ENCODE data around the gene SAMD5. TPM values are rescaled to one million over a fixed set of nuclear protein-coding genes. Genes with fewer than 3 reads are reported as not detected.

Gene SAMD5
- total and polyA plus RNA-seq, 2 of the 8 experiments (the other 6 are each of a cell fraction or from before 2014, with no cell fraction given), result 0.02 to 0.04 TPM

DNA sequence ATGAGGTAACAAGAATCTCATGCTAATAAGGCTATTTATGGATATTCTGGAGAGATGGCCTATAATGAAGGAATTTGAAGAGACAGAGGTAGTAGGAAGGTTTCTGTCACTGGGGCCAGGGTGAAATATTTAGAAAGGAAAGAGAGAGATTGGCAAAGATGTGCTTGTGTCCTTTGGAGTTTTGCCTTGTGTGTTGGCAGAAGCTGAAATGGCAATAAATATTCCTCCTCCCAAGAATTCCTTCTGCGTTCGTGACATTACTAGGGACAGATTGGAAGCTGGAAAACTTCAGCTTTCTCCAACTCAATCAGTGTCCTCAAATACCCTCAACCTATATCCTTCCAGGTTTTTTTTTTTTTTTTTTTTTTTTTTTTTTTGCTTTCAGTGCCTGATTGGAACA, 6.3 kb downstream of the SAMD5 start:
- POLR2A ChIA-PET (ENCODE audit: partially characterized antibody), result no interaction called here
- Histone ChIP-seq H3K23ac (ENCODE audit: insufficient read length) (no peak overlapping the region), H4K8ac (ENCODE audit: extremely low read depth, insufficient read depth, low read length) (no peak overlapping the region)
- no peak for TF ChIP-seq SP4 (IDR thresholded peaks at IDR 0.05; ENCODE audit: low read length)
- no peak for TF ChIP-seq BRCA1 (IDR thresholded peaks at IDR 0.05; ENCODE audit: low read depth, low read length)
- TF ChIP-seq JUND (IDR thresholded peaks at IDR 0.05; ENCODE audit: low read length), result no peak
- TF ChIP-seq USF2 (IDR thresholded peaks at IDR 0.05; ENCODE audit: low read length), result no peak
- no peak for TF ChIP-seq ATF3 (IDR thresholded peaks at IDR 0.05; ENCODE audit: insufficient read depth, low read depth, low read length)
- TF ChIP-seq, protein P1, sequence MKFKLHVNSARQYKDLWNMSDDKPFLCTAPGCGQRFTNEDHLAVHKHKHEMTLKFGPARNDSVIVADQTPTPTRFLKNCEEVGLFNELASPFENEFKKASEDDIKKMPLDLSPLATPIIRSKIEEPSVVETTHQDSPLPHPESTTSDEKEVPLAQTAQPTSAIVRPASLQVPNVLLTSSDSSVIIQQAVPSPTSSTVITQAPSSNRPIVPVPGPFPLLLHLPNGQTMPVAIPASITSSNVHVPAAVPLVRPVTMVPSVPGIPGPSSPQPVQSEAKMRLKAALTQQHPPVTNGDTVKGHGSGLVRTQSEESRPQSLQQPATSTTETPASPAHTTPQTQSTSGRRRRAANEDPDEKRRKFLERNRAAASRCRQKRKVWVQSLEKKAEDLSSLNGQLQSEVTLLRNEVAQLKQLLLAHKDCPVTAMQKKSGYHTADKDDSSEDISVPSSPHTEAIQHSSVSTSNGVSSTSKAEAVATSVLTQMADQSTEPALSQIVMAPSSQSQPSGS (IDR thresholded peaks at IDR 0.05; ENCODE audit: low read length), result no peak
- no peak for TF ChIP-seq POLR2AphosphoS5 (IDR thresholded peaks at IDR 0.05; ENCODE audit: low read depth, low read length)
- TF ChIP-seq TCF12 (IDR thresholded peaks at IDR 0.05; ENCODE audit: low read depth, low read length), result no peak
- no peak for TF ChIP-seq RNF2 (IDR thresholded peaks at IDR 0.05; ENCODE audit: borderline replicate concordance, low read depth, low read length, missing control alignments, poor library complexity, severe bottlenecking)
- no peak for TF ChIP-seq NRF1 (IDR thresholded peaks at IDR 0.05; ENCODE audit: low read depth, low read length)
- no peak for TF ChIP-seq CEBPB (IDR thresholded peaks at IDR 0.05; ENCODE audit: low read depth, low read length)
- no peak for TF ChIP-seq POU5F1 (IDR thresholded peaks at IDR 0.05; ENCODE audit: low read depth, low read length)

More for the DNA sequence above, 6.3 kb downstream of the SAMD5 start:
- no peaks in the 10 kb centered on the region for H3K79me1 ChIP-seq (ENCODE audit: low read depth, low read length)
- H3K56ac ChIP-seq (replicated peaks; ENCODE audit: insufficient read length, low read depth, low read length), result no peak overlapping the region
- no peak overlapping the region for H2BK20ac ChIP-seq (ENCODE audit: low read length)
- peaks cover under 1 to 8% of the 10 kb centered on the region in 2 experiments for H4K20me1 ChIP-seq (replicated peaks in 1 of 2; ENCODE audit: control insufficient read depth in 1 of 2, insufficient read depth in 2 of 2, low read length in 2 of 2)
- H4K5ac ChIP-seq (ENCODE audit: insufficient read length, low read depth, low read length), result no peak overlapping the region
- H2AK5ac ChIP-seq (ENCODE audit: low read depth, low read length), result no peak overlapping the region
- H3K9me3 ChIP-seq (ENCODE audit: insufficient read depth in 2 of 2, low read depth in 1 of 2, low read length in 1 of 2), result no peaks in the 10 kb centered on the region
- no peak overlapping the region for H3K18ac ChIP-seq (ENCODE audit: extremely low read depth, low read length)
- no peak overlapping the region for H2BK12ac ChIP-seq (ENCODE audit: low read depth, low read length)
- FAIRE-seq, result no peak
- no peak overlapping the region for H3K4me3 ChIP-seq (ENCODE audit: extremely low read depth in 1 of 4, insufficient read depth in 2 of 4, low read depth in 3 of 4, low read length in 4 of 4)
- CTCF ChIA-PET (ENCODE audit: partially characterized antibody), result no interaction called here
- no peak overlapping the region for H3K9ac ChIP-seq (replicated peaks in 1 of 4; ENCODE audit: extremely low read depth in 1 of 4, low read depth in 3 of 4, low read length in 3 of 4)
- no peaks in the 10 kb centered on the region for H3K36me3 ChIP-seq (ENCODE audit: control insufficient read depth in 2 of 4, insufficient read depth in 4 of 4, low read length in 3 of 4)
- no peak overlapping the region for H2AFZ ChIP-seq (ENCODE audit: low read length)
- H3K14ac ChIP-seq (ENCODE audit: insufficient read length), result no peak overlapping the region
- H3K23me2 ChIP-seq (ENCODE audit: low read depth, low read length), result peaks cover 5% of the 10 kb centered on the region; the same call in 1 of the 2 replicates
- H3K4me1 ChIP-seq (replicated peaks in 1 of 4; ENCODE audit: control insufficient read depth in 3 of 4, insufficient read depth in 4 of 4, low read length in 3 of 4), result no peaks in the 10 kb centered on the region
- no peaks in the 10 kb centered on the region for H3K79me2 ChIP-seq (ENCODE audit: control insufficient read depth in 1 of 2, insufficient read depth in 2 of 2, low read length in 2 of 2)
- no peak overlapping the region for H3K4ac ChIP-seq (replicated peaks; ENCODE audit: insufficient read length, low read depth, low read length)
- H3K27me3 ChIP-seq (replicated peaks in 1 of 4; ENCODE audit: control insufficient read depth in 3 of 4, extremely low read depth in 1 of 4, insufficient read depth in 3 of 4, low read length in 3 of 4), result peaks cover 14 to 17% (median 16%) of the 10 kb centered on the region in 4 experiments
- H3K4me2 ChIP-seq (ENCODE audit: insufficient read depth in 1 of 2, low read depth in 2 of 2, low read length in 2 of 2), result no peak overlapping the region
- H2BK15ac ChIP-seq (ENCODE audit: low read length), result no peak overlapping the region
- no peak for DNase-seq (ENCODE audit: low read depth in 1 of 2, low spot score in 2 of 2)
- H3K27ac ChIP-seq (ENCODE audit: low read depth, low read length), result no peak overlapping the region
- no peak overlapping the region for H4K91ac ChIP-seq (replicated peaks; ENCODE audit: insufficient read length, low read length)
- WGBS, 2 experiments (ENCODE audit: extremely low coverage in 1 of 2, insufficient coverage in 1 of 2, insufficient read length in 1 of 2, insufficient replicate concordance in 2 of 2, low coverage in 1 of 2, low lambda C conversion rate in 2 of 2, missing lambda C conversion rate in 1 of 2), result 69% methylated on average over 2 of the region's 2 CpGs; no CpG with 5 or more reads in 1 of the 2 experiments
- no peak overlapping the region for H2BK120ac ChIP-seq (replicated peaks; ENCODE audit: low read depth, low read length)
- H2BK5ac ChIP-seq (ENCODE audit: low read depth, low read length), result no peak overlapping the region

Data from H1 (cell line).